Gastroesophageal sphincter (tissue), 4 donors: ENCODE data around the gene PLCH2. TPM values are rescaled to one million over a fixed set of nuclear protein-coding genes. Genes with fewer than 3 reads are reported as not detected.

Source experiments
- ATAC-seq: fragments of 150-250 bp; one replicate; pipeline ENCODE4 v1.9.1; 2016; ENCODE audit warnings: mild to moderate bottlenecking, moderate library complexity
- H3K27ac ChIP-seq, 4 donors: fragments of 200-600 bp; sonication (generic) in 3 of 4; 1 replicate in 3 of 4; 2 replicates in 1 of 4; pipeline ENCODE4 v1.5.1; 2016 to 2019
- H3K27me3 ChIP-seq: fragments of 200-600 bp; sonication (generic); one replicate; pipeline ENCODE4 v1.5.1; 2019
- H3K36me3 ChIP-seq, 2 donors: fragments of 200-600 bp; sonication (generic); one replicate each; pipeline ENCODE4 v1.5.1; 2019; ENCODE audit warnings: control low read depth in 1 of 2
- H3K4me1 ChIP-seq, 3 donors: fragments of 200-600 bp; sonication (generic); 1 replicate in 2 of 3; 2 replicates in 1 of 3; pipeline ENCODE4 v1.5.1; 2016 to 2019; ENCODE audit warnings: control low read depth in 2 of 3
- H3K4me3 ChIP-seq, 2 donors: fragments of 200-600 bp; sonication (generic); one replicate each; pipeline ENCODE4 v1.5.1; 2019; ENCODE audit warnings: mild to moderate bottlenecking in 1 of 2, moderate library complexity in 1 of 2
- H3K9me3 ChIP-seq, 3 donors: fragments of 200-600 bp; sonication (generic); one replicate each; pipeline ENCODE4 v1.5.1; 2017 to 2019; ENCODE audit warnings: control low read depth in 2 of 3
- CTCF ChIP-seq, 4 experiments: fragments of 200-600 bp in 2 of 4; fragments of 450-650 bp in 2 of 4; sonication (generic) in 1 of 4; IDR thresholded peaks; one replicate each; pipeline ENCODE4 v1.5.1; 2017 to 2019; ENCODE audit warnings: antibody characterized with exemption in 4 of 4, mild to moderate bottlenecking in 2 of 4, moderate library complexity in 2 of 4
- EP300 ChIP-seq: sonication (generic); formaldehyde crosslinking; IDR thresholded peaks from one replicate; pipeline ENCODE4 v1.6.1; 2017; ENCODE audit warnings: antibody characterized with exemption, mild to moderate bottlenecking
- POLR2A ChIP-seq, 2 donors: fragments of 450-650 bp; IDR thresholded peaks; one replicate each; pipeline ENCODE4 v1.6.1; 2017; ENCODE audit warnings: antibody characterized with exemption in 2 of 2, mild to moderate bottlenecking in 2 of 2, moderate library complexity in 1 of 2
- POLR2AphosphoS5 ChIP-seq: sonication (generic); formaldehyde crosslinking; IDR thresholded peaks from one replicate; pipeline ENCODE4 v1.6.1; 2017; ENCODE audit warnings: antibody characterized with exemption
- WGBS, 2 donors: methylation state at CpG; one replicate each; pipeline ENCODE4 v1.1.5; 2018; ENCODE audit warnings: low coverage in 1 of 2; 5-methylcytosine and 5-hydroxymethylcytosine counted together
- total RNA-seq, 4 donors: library from RNA; depleted of rRNA; stranded (reverse); fragments of >200 nt; gene quantifications; one replicate each; pipeline ENCODE4 v1.1.0, GENCODE V29; 2016

PLCH2 gene
- total RNA-seq, 4 donors from 2014 or later, result under 0.01 to 0.72 (median 0.15) TPM

DNA sequence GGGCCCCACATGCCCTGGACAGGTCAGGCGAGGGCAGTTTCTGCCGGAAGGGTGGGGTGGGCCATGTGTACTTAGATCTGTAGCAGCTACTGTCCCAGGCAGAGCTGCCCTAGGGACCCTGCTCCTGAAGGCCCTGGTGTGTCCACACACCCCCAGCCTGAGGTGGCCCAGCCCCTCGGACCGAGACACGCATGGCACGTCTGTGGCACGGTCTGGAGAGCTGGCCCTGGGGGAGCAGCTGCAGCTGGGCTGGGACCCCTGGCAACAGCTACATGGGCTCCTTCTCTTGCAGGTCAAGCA lies 25.7 kb downstream of the PLCH2 start:
- Histone ChIP-seq H3K27me3 (peaks cover 90% of the 10 kb centered on the region), H3K27ac (no peak overlapping the region), H3K4me1 (peaks cover 0 to 30% (median 0%) of the 10 kb centered on the region in 3 donors), H3K4me3 (no peak overlapping the region), H3K36me3 (no peaks in the 10 kb centered on the region), H3K9me3 (no peaks in the 10 kb centered on the region)
- WGBS, 2 donors, result no CpG with 5 or more reads among the region's 7 CpGs
- TF ChIP-seq EP300, result no peak
- no peak for TF ChIP-seq CTCF (IDR thresholded peaks at IDR 0.05)
- TF ChIP-seq POLR2A (IDR thresholded peaks at IDR 0.05), result no peak
- TF ChIP-seq POLR2AphosphoS5, result no peak
- no peak for ATAC-seq

DNA sequence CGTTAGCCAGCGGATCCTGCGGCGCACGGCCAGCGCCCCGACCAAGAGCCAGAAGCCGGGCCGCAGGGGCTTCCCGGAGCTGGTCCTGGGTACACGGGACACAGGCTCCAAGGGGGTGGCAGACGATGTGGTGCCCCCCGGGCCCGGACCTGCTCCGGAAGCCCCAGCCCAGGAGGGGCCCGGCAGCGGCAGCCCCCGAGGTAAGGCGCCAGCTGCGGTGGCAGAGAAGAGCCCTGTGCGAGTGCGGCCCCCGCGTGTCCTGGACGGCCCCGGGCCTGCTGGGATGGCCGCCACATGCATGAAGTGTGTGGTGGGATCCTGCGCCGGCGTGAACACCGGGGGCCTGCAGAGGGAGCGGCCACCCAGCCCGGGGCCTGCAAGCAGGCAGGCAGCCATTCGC lies 26.1 kb downstream of the PLCH2 start:
- Histone ChIP-seq H3K27ac (no peak overlapping the region), H3K9me3 (no peaks in the 10 kb centered on the region), H3K27me3 (peaks cover 89% of the 10 kb centered on the region), H3K4me3 (no peak overlapping the region), H3K36me3 (no peaks in the 10 kb centered on the region), H3K4me1 (peaks cover 0 to 34% (median 0%) of the 10 kb centered on the region in 3 donors)
- no CpG with 5 or more reads among the region's 34 CpGs for WGBS, 2 donors
- no peak for ATAC-seq
- TF ChIP-seq POLR2AphosphoS5, result no peak
- no peak for TF ChIP-seq CTCF (IDR thresholded peaks at IDR 0.05)
- TF ChIP-seq EP300, result no peak
- TF ChIP-seq POLR2A (IDR thresholded peaks at IDR 0.05), result no peak

- peaks cover 82% of the 10 kb centered on the region for H3K27me3 ChIP-seq
- ATAC-seq, result no peak
- no peaks in the 10 kb centered on the region for H3K9me3 ChIP-seq
- peaks cover 0 to 35% (median 0%) of the 10 kb centered on the region in 3 donors for H3K4me1 ChIP-seq
- WGBS, 2 donors, result no CpG with 5 or more reads among the region's 36 CpGs
- H3K27ac ChIP-seq, result no peak overlapping the region
- peaks cover 0 to 6% of the 10 kb centered on the region in 2 donors for H3K36me3 ChIP-seq
- H3K4me3 ChIP-seq, result no peak overlapping the region
- no peak for TF ChIP-seq POLR2AphosphoS5
- no peak for TF ChIP-seq EP300
- no peak for TF ChIP-seq CTCF (IDR thresholded peaks at IDR 0.05)
- TF ChIP-seq POLR2A (IDR thresholded peaks at IDR 0.05), result no peak
Measured at GRCh38 chr1:2502661-2503553, 26.8 kb downstream of the PLCH2 start.

GRCh38 chr1:2503554-2504224 lies 27.6 kb downstream of the PLCH2 start:
- peaks cover 0 to 35% (median 0%) of the 10 kb centered on the region in 3 donors for H3K4me1 ChIP-seq
- H3K36me3 ChIP-seq, result peaks cover 0 to 14% of the 10 kb centered on the region in 2 donors
- no CpG with 5 or more reads among the region's 42 CpGs for WGBS, 2 donors
- no peaks in the 10 kb centered on the region for H3K9me3 ChIP-seq
- no peak overlapping the region for H3K27ac ChIP-seq
- H3K27me3 ChIP-seq, result peaks cover 75% of the 10 kb centered on the region
- no peak for TF ChIP-seq POLR2A (IDR thresholded peaks at IDR 0.05)
- TF ChIP-seq EP300, result no peak
- no peak for TF ChIP-seq POLR2AphosphoS5
- no peak for TF ChIP-seq CTCF (IDR thresholded peaks at IDR 0.05)
- ATAC-seq, result no peak
- H3K4me3 ChIP-seq, result no peak overlapping the region
